Lung (tissue), 12 donors: ENCODE results near the gene DUSP22. TPM values are rescaled to one million over a fixed set of nuclear protein-coding genes. Genes with fewer than 3 reads are reported as not detected.

ENCODE experiments used
- ATAC-seq: fragments of 200-7000 bp; cut with Tn5 transposase; one replicate; pipeline ENCODE4 v1.9.1; 2020; ENCODE audit warnings: moderate number of reproducible peaks; ENCODE audit not compliant: insufficient read depth, low FRiP score
- DNase-seq, 3 donors: peaks; one replicate each; pipeline ENCODE4 v3.0.0-alpha.2; 2013 to 2017
- H3K27ac ChIP-seq, 2 donors: one replicate each; pipeline ENCODE4 v1.5.1; 2013; ENCODE audit warnings: mild to moderate bottlenecking in 2 of 2, moderate library complexity in 2 of 2, control low read depth in 1 of 2, inconsistent platforms in 1 of 2, low read depth in 1 of 2, low read length in 1 of 2
- H3K27me3 ChIP-seq, 3 donors: one replicate each; pipeline ENCODE4 v1.5.1; 2013; ENCODE audit warnings: low read length in 2 of 3; ENCODE audit not compliant: control insufficient read depth in 3 of 3, insufficient read depth in 3 of 3
- H3K36me3 ChIP-seq, 4 donors: one replicate each; pipeline ENCODE4 v1.5.1; 2013; ENCODE audit warnings: low read length in 4 of 4, mild to moderate bottlenecking in 1 of 4, moderate library complexity in 1 of 4; ENCODE audit not compliant: control insufficient read depth in 4 of 4, insufficient read depth in 4 of 4
- H3K4me1 ChIP-seq, 5 donors: one replicate each; pipeline ENCODE4 v1.5.1; 2013; ENCODE audit warnings: low read length in 5 of 5, mild to moderate bottlenecking in 2 of 5, moderate library complexity in 1 of 5; ENCODE audit not compliant: control insufficient read depth in 5 of 5, insufficient read depth in 5 of 5
- H3K4me3 ChIP-seq: one replicate; pipeline ENCODE4 v1.5.1; 2013; ENCODE audit warnings: mild to moderate bottlenecking, control low read depth, moderate library complexity
- H3K9ac ChIP-seq, 2 donors: one replicate each; pipeline ENCODE4 v1.5.1; 2013; ENCODE audit warnings: low read length in 2 of 2, control low read depth in 1 of 2; ENCODE audit not compliant: insufficient read depth in 1 of 2
- H3K9me3 ChIP-seq, 4 donors: one replicate each; pipeline ENCODE4 v1.5.1; 2013; ENCODE audit warnings: low read length in 3 of 4, mild to moderate bottlenecking in 1 of 4, moderate library complexity in 1 of 4; ENCODE audit not compliant: control insufficient read depth in 4 of 4, insufficient read depth in 3 of 4
- WGBS, 2 donors: extraction: QIAGEN DNeasy Blood & Tissue Kit; methylation state at CpG; one replicate each; pipeline ENCODE4 v1.1.7; 2013; 5-methylcytosine and 5-hydroxymethylcytosine counted together
- polyA plus RNA-seq, 2 donors: library from polyadenylated mRNA; stranded (reverse); fragments of 200-250 nt; gene quantifications; one replicate each; pipeline ENCODE4 v1.2.1, GENCODE V29; 2013
- total RNA-seq, 2 donors: library from RNA; depleted of rRNA in 1 of 2; stranded (reverse); fragments of >200 nt in 1 of 2; gene quantifications; one replicate each; pipeline ENCODE4 v1.2.1, GENCODE V29; 2014 to 2021
- TF ChIP-seq, protein P1 (sequence below): IDR thresholded peaks from 2 replicates; pipeline ENCODE4 v1.5.1; 2012; ENCODE audit warnings: mild to moderate bottlenecking; ENCODE audit errors: control extremely low read depth, extremely low read depth
- donor health status: control.
- donor health status: control.
- donor health status: Bipolar disorder and iron deficiency.
- donor health status: healthy.
- donor health status: DM: yes; HTN: yes; CAD: no.

Gene DUSP22
- total and polyA plus RNA-seq, 4 donors = 38.9 to 51.1 (median 43.8) TPM

DNA sequence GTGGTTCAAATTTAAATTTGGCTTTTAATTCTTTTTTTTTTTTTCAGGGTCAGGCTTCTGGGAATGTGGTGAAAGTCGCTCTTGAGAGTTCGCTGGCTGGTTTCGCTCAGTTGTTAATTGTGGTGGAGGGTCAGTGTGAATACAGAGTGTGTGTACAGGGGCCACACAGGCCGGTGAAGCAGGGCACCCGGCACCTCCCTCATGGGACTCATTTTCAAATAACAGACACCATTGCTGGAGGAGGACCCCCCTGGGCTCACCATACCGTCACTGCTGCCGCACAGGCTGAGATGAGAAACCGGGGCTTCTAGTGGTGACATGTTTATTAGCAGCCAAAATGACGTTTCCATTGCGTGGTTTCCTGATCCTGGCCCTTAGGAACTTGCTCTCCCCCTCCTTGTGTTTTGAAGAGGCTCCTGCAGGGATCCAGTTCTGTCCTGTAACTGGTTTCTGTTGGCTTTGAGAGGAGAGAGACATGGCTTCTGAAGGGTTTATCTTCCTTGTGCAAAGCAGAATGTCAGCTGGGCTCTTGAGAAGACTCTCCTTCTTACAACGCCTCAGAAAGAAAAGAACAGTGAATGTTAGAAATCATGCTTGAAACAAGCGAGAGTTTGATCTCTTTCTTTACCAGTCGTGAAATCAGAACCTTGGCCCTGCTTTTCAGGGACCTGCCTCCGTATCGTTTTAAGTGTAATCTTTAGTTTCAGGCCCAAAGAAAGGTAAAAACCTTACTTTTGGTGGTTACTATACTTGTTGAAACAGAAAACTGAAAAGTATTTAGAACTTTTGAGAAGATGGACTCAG, 37.8 kb downstream of the DUSP22 start:
- DNase-seq (peak; percentile 57 to 74 (median 67)), ATAC-seq (no peak)
- Histone ChIP-seq H3K9ac (no peak overlapping the region), H3K4me1 (peaks cover 0 to 17% (median 7%) of the 10 kb centered on the region in 5 donors), H3K4me3 (no peak overlapping the region), H3K36me3 (peaks cover 0 to 8% (median 1%) of the 10 kb centered on the region in 4 donors), H3K9me3 (peaks cover 0 to 1% (median 0%) of the 10 kb centered on the region in 4 donors), H3K27me3 (no peaks in the 10 kb centered on the region), H3K27ac (no peak overlapping the region)
- TF ChIP-seq, protein P1, sequence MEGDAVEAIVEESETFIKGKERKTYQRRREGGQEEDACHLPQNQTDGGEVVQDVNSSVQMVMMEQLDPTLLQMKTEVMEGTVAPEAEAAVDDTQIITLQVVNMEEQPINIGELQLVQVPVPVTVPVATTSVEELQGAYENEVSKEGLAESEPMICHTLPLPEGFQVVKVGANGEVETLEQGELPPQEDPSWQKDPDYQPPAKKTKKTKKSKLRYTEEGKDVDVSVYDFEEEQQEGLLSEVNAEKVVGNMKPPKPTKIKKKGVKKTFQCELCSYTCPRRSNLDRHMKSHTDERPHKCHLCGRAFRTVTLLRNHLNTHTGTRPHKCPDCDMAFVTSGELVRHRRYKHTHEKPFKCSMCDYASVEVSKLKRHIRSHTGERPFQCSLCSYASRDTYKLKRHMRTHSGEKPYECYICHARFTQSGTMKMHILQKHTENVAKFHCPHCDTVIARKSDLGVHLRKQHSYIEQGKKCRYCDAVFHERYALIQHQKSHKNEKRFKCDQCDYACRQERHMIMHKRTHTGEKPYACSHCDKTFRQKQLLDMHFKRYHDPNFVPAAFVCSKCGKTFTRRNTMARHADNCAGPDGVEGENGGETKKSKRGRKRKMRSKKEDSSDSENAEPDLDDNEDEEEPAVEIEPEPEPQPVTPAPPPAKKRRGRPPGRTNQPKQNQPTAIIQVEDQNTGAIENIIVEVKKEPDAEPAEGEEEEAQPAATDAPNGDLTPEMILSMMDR = no peak
- 73 to 82% methylated on average over 15 of the region's 15 CpGs for WGBS, 2 donors

DNA sequence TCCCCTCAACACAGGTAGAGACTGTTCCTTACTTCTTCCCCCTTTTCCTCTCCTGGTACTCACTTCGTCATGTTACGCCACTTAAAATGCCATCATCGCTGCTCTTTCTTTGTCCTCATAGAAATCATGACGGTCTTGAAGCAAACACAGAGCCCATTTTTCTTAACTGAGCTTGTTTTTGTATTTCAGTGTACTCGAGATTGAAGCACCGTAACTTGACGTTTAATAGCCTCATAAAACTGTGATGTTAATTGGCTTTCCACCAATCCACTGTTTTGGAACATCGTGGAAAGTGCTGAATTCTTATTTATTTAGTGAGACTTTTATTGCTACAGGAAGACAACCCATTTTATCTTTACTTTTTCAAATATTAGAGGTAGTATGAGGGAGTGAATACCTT, 38.7 kb downstream of the DUSP22 start:
- whole genome bisulfite sequencing, 2 donors = 76 to 79% methylated on average over 8 of the region's 8 CpGs
- ATAC-seq = no peak

DNA sequence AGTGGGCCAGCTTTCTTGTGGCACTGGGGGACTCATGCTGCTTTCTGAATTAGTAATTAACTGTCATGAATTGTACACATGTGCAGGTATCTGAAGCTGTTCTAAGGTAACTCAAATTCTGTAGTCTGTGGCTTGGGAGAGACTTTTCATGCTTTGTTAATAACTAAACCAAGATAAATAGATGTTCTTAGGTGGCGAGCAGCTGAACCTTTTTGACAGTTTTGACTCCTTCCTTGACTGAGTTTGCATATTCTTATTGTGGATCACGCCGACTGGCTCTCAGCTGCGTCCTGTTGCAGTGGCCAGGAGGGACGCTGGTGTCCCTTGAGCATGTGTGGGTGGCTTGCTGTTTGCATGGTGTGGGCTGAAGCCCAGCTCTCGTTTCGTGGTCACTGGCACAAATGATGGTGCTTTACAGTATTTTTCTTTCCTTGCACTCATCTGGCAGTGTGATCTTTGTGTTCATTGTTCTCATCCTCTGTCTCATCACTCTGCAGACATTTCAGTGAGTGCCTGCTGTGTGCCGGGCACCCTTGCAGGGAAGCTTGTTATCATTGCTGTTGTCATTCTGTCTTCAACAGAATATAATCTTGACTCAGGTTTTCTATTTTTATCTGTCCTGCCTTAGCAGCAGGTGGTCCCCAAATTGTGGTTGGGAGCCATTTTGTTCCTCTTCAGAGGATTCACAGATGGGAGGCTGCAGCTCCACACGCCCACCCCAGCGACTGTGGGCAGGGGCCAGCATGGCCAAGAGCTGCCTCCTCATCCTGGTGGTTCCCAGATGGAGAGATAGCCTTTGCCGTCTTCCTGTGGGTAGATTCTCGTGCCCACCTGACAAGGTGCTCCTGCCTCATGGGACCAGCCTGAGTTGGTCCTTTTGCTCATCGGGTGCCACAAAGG, 39.6 kb downstream of the DUSP22 start:
- no peaks in the 10 kb centered on the region for H3K27me3 ChIP-seq
- no peak overlapping the region for H3K27ac ChIP-seq
- DNase-seq (peak in 1 of 3 donors; percentile 10), ATAC-seq (no peak)
- no peak overlapping the region for H3K9ac ChIP-seq
- peaks cover 0 to 20% (median 7%) of the 10 kb centered on the region in 5 donors for H3K4me1 ChIP-seq
- TF ChIP-seq, protein P1 = no peak
- WGBS, 2 donors = 80 to 87% methylated on average over 13 of the region's 13 CpGs
- peaks cover 0 to 5% (median under 1%) of the 10 kb centered on the region in 4 donors for H3K36me3 ChIP-seq
- no peak overlapping the region for H3K4me3 ChIP-seq
- peaks cover 0 to 1% (median 0%) of the 10 kb centered on the region in 4 donors for H3K9me3 ChIP-seq

More for the DNA sequence above, 38.7 kb downstream of the DUSP22 start:
- H3K27me3 ChIP-seq = no peaks in the 10 kb centered on the region
- H3K27ac ChIP-seq = no peak overlapping the region
- peaks cover 0 to 1% (median 0%) of the 10 kb centered on the region in 4 donors for H3K9me3 ChIP-seq
- H3K4me3 ChIP-seq = no peak overlapping the region
- peaks cover 0 to 8% (median 1%) of the 10 kb centered on the region in 4 donors for H3K36me3 ChIP-seq
- peaks cover 0 to 17% (median 7%) of the 10 kb centered on the region in 5 donors for H3K4me1 ChIP-seq
- TF ChIP-seq, protein P1 = no peak
- no peak overlapping the region for H3K9ac ChIP-seq
- DNase-seq = no peak
